Neural progenitor cell (in vitro differentiated cells): Measurements from ENCODE around the gene CTDSPL2. TPM values are rescaled to one million over a fixed set of nuclear protein-coding genes. Genes with fewer than 3 reads are reported as not detected.

Source experiments
- total RNA-seq: library from RNA; depleted of rRNA; stranded (reverse); fragments of >200 nt; gene quantifications from 2 replicates; pipeline ENCODE4 v1.2.3, GENCODE V29; 2015; ENCODE audit warnings: low replicate concordance

The CTDSPL2 gene
- total RNA-seq, 1 donor from 2014 or later, result 207 TPM

Other genes starting within 250 kb of the CTDSPL2 start
- 10.1 and 10.5 TPM in 2 replicates for gene FRMD5, start 232.4 kb upstream of the CTDSPL2 start, total RNA-seq
- 32.3 and 45.6 TPM in 2 replicates for gene GOLM2, start 138.9 kb upstream of the CTDSPL2 start, total RNA-seq
- gene EIF3J, start 109.5 kb downstream of the CTDSPL2 start, total RNA-seq, result 43.8 and 76.2 TPM in 2 replicates
- gene SPG11, start 236.0 kb downstream of the CTDSPL2 start, total RNA-seq, result 60.1 and 65.9 TPM in 2 replicates